Lower leg skin (tissue), 4 donors: ENCODE results near the gene OTUD7B. TPM values are rescaled to one million over a fixed set of nuclear protein-coding genes. Genes with fewer than 3 reads are reported as not detected.
"Not testable (repeated sequence)": the region's sequence is repeated elsewhere in the genome, so short reads cannot be mapped to it uniquely, and the experiment has no call there.

ENCODE experiments used
- DNase-seq, 2 donors: peaks; one replicate each; pipeline ENCODE4 v3.0.0-alpha.2; 2019; ENCODE audit warnings: low spot score in 2 of 2
- H3K4me3 ChIP-seq: fragments of 200-600 bp; sonication (generic); 2 replicates; pipeline ENCODE4 v1.5.1; 2017; ENCODE audit warnings: mild to moderate bottlenecking, low read depth; ENCODE audit not compliant: poor library complexity, severe bottlenecking
- POLR2A ChIP-seq, 2 donors: fragments of 450-650 bp; IDR thresholded peaks; one replicate each; pipeline ENCODE4 v1.6.1; 2016 to 2017; ENCODE audit warnings: antibody characterized with exemption in 2 of 2, mild to moderate bottlenecking in 1 of 2, moderate library complexity in 1 of 2
- WGBS, 2 donors: methylation state at CpG; one replicate each; pipeline ENCODE4 v1.1.5; 2018; 5-methylcytosine and 5-hydroxymethylcytosine counted together
- intact Hi-C: fragments of 100-400 bp; cut with DNase I; formaldehyde crosslinking; loops from one replicate; pipeline ENCODE4 v1.15.0; 2023; ENCODE audit warnings: low total_unique reads
- total RNA-seq, 4 donors: library from RNA; depleted of rRNA; stranded (reverse); fragments of >200 nt; gene quantifications; one replicate each; pipeline ENCODE4 v1.1.0, GENCODE V29; 2016
- TF ChIP-seq, protein P1 (sequence below), 3 donors: fragments of 450-650 bp; IDR thresholded peaks; one replicate each; pipeline ENCODE4 v1.5.1; 2016; ENCODE audit warnings: antibody characterized with exemption in 3 of 3, mild to moderate bottlenecking in 3 of 3, moderate library complexity in 2 of 3

Gene OTUD7B
- total RNA-seq, 4 donors from 2014 or later, result 16.9 to 21.4 (median 18.4) TPM

DNA sequence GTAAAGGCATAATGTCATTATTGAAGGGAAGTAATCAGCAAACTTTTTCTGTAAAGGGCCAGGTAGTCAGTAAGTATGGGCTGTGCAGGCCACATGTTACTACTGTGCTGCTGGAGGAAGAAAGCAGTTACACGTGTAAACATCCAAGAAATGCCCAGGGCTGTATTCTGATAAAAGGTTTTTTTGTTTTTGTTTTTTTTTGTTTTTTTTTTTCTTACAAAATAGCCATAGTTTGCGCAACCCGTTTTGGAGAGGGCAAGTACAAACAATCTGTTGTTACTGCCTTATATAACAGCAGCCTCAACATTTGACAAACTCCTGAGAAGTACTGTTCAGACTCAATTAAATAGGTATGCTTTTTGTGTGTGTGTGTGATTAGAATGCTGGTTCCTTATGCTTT is 47.2 kb downstream of the OTUD7B start:
- H3K4me3 ChIP-seq, result no peak overlapping the region
- intact Hi-C loops, result loop anchor here (5.0 to 10.0 kb wide), 3 partner anchors 94 to 1909 kb away; no protein-coding TSS in a partner anchor
- WGBS, 2 donors, result 29 to 38% methylated on average over 3 of the region's 3 CpGs
- DNase-seq, result no peak
- TF ChIP-seq, protein P1, sequence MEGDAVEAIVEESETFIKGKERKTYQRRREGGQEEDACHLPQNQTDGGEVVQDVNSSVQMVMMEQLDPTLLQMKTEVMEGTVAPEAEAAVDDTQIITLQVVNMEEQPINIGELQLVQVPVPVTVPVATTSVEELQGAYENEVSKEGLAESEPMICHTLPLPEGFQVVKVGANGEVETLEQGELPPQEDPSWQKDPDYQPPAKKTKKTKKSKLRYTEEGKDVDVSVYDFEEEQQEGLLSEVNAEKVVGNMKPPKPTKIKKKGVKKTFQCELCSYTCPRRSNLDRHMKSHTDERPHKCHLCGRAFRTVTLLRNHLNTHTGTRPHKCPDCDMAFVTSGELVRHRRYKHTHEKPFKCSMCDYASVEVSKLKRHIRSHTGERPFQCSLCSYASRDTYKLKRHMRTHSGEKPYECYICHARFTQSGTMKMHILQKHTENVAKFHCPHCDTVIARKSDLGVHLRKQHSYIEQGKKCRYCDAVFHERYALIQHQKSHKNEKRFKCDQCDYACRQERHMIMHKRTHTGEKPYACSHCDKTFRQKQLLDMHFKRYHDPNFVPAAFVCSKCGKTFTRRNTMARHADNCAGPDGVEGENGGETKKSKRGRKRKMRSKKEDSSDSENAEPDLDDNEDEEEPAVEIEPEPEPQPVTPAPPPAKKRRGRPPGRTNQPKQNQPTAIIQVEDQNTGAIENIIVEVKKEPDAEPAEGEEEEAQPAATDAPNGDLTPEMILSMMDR (IDR thresholded peaks at IDR 0.05), result no peak
- TF ChIP-seq POLR2A (IDR thresholded peaks at IDR 0.05), result no peak

DNA sequence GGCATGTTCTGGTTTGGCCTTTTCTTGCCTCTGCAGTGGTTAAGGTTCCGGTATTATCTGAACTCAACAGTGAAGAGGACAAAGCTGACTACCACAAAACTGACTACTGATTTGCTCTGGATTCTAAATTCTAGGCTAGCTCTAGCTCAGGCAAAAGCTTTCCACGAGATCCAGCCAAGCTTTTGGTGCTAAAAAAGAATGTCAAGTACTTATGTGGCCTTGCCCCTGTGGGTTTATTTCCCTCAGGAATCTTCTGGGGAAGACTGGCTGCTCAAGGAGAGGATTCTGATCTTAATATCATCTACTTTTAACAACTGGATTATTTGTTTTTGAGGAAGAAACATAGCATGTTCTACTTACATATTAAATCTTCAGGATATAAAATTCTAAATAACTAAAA is 47.8 kb downstream of the OTUD7B start:
- intact Hi-C loops, result loop anchor here (5.0 to 10.0 kb wide), 3 partner anchors 95 to 1910 kb away; no protein-coding TSS in a partner anchor
- no peak for DNase-seq
- TF ChIP-seq POLR2A (IDR thresholded peaks at IDR 0.05), result no peak
- TF ChIP-seq, protein P1 (IDR thresholded peaks at IDR 0.05), result no peak
- 48 to 57% methylated on average over 2 of the region's 2 CpGs for WGBS, 2 donors
- H3K4me3 ChIP-seq, result no peak overlapping the region

DNA sequence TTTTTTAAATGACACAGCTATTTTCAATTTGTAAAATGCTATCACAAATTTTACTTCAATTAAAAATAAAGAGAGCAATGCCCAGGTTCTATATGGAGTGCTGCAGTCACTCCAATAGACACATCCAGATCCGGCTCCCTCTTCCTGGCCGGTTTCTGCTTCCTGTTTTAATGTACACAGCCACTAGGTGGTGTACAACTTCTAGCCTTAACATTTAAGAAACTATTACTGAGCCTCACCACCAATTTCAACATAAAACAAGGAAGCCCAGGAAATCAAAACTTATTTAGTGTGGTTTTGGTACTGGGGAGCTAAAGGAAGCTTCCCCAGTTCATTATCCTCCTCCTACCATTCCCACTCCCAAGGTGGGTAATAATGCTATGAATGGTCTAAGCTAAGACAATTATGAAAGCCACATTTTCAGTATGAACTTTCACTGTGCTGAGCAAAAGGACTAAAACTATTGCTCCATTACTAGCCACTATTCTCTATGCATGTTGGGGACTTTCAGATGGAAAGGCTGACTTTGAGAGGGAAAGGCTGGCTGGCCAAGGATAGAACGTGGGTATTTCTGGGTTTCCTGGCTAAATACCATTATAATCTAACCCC is 48.4 kb downstream of the OTUD7B start:
- H3K4me3 ChIP-seq, result no peak overlapping the region
- WGBS, 2 donors, result 11 to 13% methylated on average over 3 of the region's 3 CpGs
- peak in 1 of 2 donors; percentile 77 for DNase-seq
- intact Hi-C loops, result loop anchor here (5.0 to 10.0 kb wide), 3 partner anchors 95 to 1910 kb away; no protein-coding TSS in a partner anchor
- no peak for TF ChIP-seq POLR2A (IDR thresholded peaks at IDR 0.05)
- TF ChIP-seq, protein P1 (IDR thresholded peaks at IDR 0.05), result peak in 1 of 3 donors; percentile 60

DNA sequence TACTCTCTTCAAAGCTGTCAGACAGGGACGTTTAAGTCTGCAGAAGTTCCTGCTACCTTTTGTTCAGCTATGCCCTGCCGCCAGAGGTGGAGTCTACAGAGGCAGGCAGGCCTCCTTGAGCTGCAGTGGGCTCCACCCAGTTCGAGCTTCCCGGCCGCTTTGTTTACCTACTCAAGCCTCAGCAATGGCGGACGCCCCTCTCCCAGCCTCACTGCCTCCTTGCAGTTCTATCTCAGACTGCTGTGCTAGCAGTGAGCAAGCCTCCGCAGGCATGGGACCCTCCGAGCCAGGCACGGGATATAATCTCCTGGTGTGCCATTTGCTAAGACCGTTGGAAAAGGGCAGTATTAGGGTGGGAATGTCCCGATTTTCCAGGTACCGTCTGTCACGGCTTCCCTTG is 53.0 kb downstream of the OTUD7B start:
- WGBS, 2 donors, result 98% methylated on average over 14 of the region's 14 CpGs
- H3K4me3 ChIP-seq, DNase-seq, intact Hi-C loops: not testable (repeated sequence)

DNA sequence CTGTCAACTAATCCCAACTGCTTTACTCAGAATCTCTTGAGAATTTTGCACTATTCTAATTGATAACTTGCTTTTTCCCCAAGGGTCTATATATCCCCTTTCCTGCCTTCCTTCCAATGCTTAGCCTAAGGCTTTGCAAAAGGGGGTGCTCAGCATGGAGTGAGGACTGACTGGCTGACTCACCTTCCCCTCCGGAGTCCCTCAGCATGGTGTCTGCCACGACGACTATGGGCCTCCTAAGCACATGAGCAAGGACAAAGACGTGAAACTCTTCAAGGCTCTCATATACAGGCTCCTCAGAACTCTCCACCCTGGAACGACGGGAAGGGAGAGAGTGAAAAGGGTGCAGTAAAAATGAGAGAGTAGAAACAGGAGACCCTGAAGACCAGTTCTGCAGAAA is 60.6 kb downstream of the OTUD7B start:
- H3K4me3 ChIP-seq, result no peak overlapping the region
- no peak for DNase-seq
- TF ChIP-seq, protein P1 (IDR thresholded peaks at IDR 0.05), result no peak
- no peak for TF ChIP-seq POLR2A (IDR thresholded peaks at IDR 0.05)
- WGBS, 2 donors, result 82 to 87% methylated on average over 6 of the region's 6 CpGs
- intact Hi-C loops, result no loop called here

GRCh38 chr1:149945206-149945605 is 65.3 kb downstream of the OTUD7B start:
- no peak for TF ChIP-seq POLR2A (IDR thresholded peaks at IDR 0.05)
- TF ChIP-seq, protein P1 (IDR thresholded peaks at IDR 0.05), result no peak
- no peak for DNase-seq
- intact Hi-C loops, result no loop called here
- no peak overlapping the region for H3K4me3 ChIP-seq
- WGBS, 2 donors, result 88 to 90% methylated on average over 4 of the region's 4 CpGs
